WTC11 (cell line): Measurements from ENCODE around the gene STK32B.

ENCODE experiments used
- ATF6 ChIP-seq: sonication (generic); formaldehyde crosslinking; IDR thresholded peaks from 2 replicates; pipeline ENCODE4 v1.8.1; 2023; ENCODE audit warnings: mild to moderate bottlenecking, missing genetic modification reagents
- CTCF ChIP-seq: fragments of 200-600 bp; IDR thresholded peaks from 2 replicates; pipeline ENCODE4 v1.8.0; 2022; ENCODE audit warnings: antibody characterized with exemption
- E2F4 ChIP-seq: sonication (generic); formaldehyde crosslinking; IDR thresholded peaks from 2 replicates; pipeline ENCODE4 v1.8.1; 2022; ENCODE audit warnings: low read depth, mild to moderate bottlenecking, moderate library complexity, missing genetic modification reagents, borderline replicate concordance

GRCh38 chr4:5127556-5127955 is 76.3 kb downstream of the STK32B start:
- TF ChIP-seq CTCF (no peak), E2F4 (CRISPR knock-in tag) (no peak), ATF6 (no peak)
